ENCODE measurements around the gene BLVRA.
"Not testable (repeated sequence)": the region's sequence is repeated elsewhere in the genome, so short reads cannot be mapped to it uniquely, and the experiment has no call there.

DNA sequence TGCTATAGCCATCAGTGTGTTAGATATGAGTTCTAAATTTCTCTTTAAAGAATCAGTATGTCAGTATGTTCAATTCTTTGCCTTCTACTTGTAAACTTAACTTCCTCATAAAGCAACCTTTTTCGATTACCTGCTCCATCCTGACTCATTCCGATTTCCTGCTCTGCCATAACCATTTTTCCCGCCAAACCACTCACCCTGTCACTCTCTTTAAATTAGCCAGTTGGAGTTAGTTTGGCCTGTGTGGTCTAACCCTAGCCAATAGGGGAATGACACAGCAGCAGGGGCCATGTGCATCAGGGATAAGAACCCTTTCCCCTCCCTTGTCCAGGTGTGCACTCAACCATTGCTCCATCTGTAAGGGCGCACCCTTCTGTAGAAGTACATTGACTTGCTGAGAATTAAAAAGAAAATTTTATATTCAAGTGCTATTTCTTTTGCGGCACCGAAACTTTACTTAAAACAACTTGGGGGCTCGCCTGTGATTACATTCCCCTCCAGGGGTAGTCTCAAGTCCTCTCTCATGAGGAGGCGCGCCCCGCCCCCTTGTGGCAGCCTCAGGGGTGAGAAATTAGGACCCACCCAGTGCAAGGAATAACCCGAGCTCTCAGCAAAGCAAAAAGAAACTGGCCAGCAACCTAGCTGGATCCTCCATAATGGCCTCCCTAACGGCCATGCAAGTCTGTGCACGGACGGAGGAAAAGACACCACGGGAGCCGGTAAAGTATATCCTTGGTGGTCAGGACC lies 51.9 kb downstream of the BLVRA start:
- TF ChIP-seq, protein P1, sequence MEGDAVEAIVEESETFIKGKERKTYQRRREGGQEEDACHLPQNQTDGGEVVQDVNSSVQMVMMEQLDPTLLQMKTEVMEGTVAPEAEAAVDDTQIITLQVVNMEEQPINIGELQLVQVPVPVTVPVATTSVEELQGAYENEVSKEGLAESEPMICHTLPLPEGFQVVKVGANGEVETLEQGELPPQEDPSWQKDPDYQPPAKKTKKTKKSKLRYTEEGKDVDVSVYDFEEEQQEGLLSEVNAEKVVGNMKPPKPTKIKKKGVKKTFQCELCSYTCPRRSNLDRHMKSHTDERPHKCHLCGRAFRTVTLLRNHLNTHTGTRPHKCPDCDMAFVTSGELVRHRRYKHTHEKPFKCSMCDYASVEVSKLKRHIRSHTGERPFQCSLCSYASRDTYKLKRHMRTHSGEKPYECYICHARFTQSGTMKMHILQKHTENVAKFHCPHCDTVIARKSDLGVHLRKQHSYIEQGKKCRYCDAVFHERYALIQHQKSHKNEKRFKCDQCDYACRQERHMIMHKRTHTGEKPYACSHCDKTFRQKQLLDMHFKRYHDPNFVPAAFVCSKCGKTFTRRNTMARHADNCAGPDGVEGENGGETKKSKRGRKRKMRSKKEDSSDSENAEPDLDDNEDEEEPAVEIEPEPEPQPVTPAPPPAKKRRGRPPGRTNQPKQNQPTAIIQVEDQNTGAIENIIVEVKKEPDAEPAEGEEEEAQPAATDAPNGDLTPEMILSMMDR (conservative IDR thresholded peaks at IDR 0.05; ENCODE audit: low read length) = peak; percentile 79
- TF ChIP-seq EZH2phosphoT487 (IDR thresholded peaks at IDR 0.05; ENCODE audit: borderline replicate concordance, low read depth, low read length) = not testable (repeated sequence)

Measured in OCI-LY7 (cell line).